ENCODE measurements around the gene KRT1.

The KRT1 gene

GRCh38 chr12:52693261-52693660 lies 13.1 kb upstream of the KRT1 start:
- H3K27me3 ChIP-seq, result peaks cover 56% of the 10 kb centered on the region
- TF ChIP-seq, protein P1, sequence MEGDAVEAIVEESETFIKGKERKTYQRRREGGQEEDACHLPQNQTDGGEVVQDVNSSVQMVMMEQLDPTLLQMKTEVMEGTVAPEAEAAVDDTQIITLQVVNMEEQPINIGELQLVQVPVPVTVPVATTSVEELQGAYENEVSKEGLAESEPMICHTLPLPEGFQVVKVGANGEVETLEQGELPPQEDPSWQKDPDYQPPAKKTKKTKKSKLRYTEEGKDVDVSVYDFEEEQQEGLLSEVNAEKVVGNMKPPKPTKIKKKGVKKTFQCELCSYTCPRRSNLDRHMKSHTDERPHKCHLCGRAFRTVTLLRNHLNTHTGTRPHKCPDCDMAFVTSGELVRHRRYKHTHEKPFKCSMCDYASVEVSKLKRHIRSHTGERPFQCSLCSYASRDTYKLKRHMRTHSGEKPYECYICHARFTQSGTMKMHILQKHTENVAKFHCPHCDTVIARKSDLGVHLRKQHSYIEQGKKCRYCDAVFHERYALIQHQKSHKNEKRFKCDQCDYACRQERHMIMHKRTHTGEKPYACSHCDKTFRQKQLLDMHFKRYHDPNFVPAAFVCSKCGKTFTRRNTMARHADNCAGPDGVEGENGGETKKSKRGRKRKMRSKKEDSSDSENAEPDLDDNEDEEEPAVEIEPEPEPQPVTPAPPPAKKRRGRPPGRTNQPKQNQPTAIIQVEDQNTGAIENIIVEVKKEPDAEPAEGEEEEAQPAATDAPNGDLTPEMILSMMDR (IDR thresholded peaks at IDR 0.05), result no peak
- H3K36me3 ChIP-seq, result no peaks in the 10 kb centered on the region
- no peaks in the 10 kb centered on the region for H3K4me1 ChIP-seq (ENCODE audit: control insufficient read depth in 1 of 2, insufficient read depth in 1 of 2, low read depth in 1 of 2, low read length in 1 of 2)
- no peak overlapping the region for H3K27ac ChIP-seq
- no peak overlapping the region for H3K4me3 ChIP-seq (ENCODE audit: low read depth in 1 of 2, low read length in 1 of 2)
- H3K9me3 ChIP-seq, result no peaks in the 10 kb centered on the region

DNA sequence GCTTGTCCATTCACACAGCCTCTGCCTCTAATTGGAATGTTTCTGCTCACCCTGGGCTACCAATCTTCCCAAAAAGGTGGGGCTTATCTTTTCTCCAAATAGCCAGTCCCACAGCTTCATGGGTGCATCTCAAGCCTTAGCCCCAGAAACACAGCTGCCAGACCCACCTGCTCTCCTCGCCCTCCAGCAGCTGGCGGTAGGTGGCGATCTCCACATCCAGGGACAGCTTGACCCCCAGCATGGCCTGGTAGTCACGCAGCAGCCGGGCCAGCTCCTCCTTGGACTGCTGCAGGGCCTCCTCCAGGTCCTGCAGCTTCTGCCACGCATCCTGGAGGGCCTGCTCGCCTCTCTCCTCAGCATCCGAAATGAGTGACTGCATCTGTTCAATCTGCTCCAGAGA lies 12.0 kb upstream of the KRT1 start:
- Histone ChIP-seq H3K9me3 (no peaks in the 10 kb centered on the region), H3K27me3 (peaks cover 56% of the 10 kb centered on the region), H3K36me3 (no peaks in the 10 kb centered on the region), H3K4me3 (ENCODE audit: low read depth in 1 of 2, low read length in 1 of 2) (no peak overlapping the region), H3K27ac (no peak overlapping the region), H3K4me1 (ENCODE audit: control insufficient read depth in 1 of 2, insufficient read depth in 1 of 2, low read depth in 1 of 2, low read length in 1 of 2) (no peaks in the 10 kb centered on the region)
- TF ChIP-seq, protein P1 (IDR thresholded peaks at IDR 0.05), result no peak

GRCh38 chr12:52691841-52692150 lies 11.6 kb upstream of the KRT1 start:
- no peak overlapping the region for H3K27ac ChIP-seq
- peaks cover 56% of the 10 kb centered on the region for H3K27me3 ChIP-seq
- no peaks in the 10 kb centered on the region for H3K4me1 ChIP-seq (ENCODE audit: control insufficient read depth in 1 of 2, insufficient read depth in 1 of 2, low read depth in 1 of 2, low read length in 1 of 2)
- TF ChIP-seq, protein P1 (IDR thresholded peaks at IDR 0.05), result no peak
- H3K9me3 ChIP-seq, result no peaks in the 10 kb centered on the region
- no peak overlapping the region for H3K4me3 ChIP-seq (ENCODE audit: low read depth in 1 of 2, low read length in 1 of 2)
- H3K36me3 ChIP-seq, result no peaks in the 10 kb centered on the region

GRCh38 chr12:52691076-52691840 lies 11.1 kb upstream of the KRT1 start:
- peaks cover 56% of the 10 kb centered on the region for H3K27me3 ChIP-seq
- no peaks in the 10 kb centered on the region for H3K9me3 ChIP-seq
- no peaks in the 10 kb centered on the region for H3K36me3 ChIP-seq
- H3K4me3 ChIP-seq (ENCODE audit: low read depth in 1 of 2, low read length in 1 of 2), result no peak overlapping the region
- TF ChIP-seq, protein P1 (IDR thresholded peaks at IDR 0.05), result no peak
- no peaks in the 10 kb centered on the region for H3K4me1 ChIP-seq (ENCODE audit: control insufficient read depth in 1 of 2, insufficient read depth in 1 of 2, low read depth in 1 of 2, low read length in 1 of 2)
- no peak overlapping the region for H3K27ac ChIP-seq

DNA sequence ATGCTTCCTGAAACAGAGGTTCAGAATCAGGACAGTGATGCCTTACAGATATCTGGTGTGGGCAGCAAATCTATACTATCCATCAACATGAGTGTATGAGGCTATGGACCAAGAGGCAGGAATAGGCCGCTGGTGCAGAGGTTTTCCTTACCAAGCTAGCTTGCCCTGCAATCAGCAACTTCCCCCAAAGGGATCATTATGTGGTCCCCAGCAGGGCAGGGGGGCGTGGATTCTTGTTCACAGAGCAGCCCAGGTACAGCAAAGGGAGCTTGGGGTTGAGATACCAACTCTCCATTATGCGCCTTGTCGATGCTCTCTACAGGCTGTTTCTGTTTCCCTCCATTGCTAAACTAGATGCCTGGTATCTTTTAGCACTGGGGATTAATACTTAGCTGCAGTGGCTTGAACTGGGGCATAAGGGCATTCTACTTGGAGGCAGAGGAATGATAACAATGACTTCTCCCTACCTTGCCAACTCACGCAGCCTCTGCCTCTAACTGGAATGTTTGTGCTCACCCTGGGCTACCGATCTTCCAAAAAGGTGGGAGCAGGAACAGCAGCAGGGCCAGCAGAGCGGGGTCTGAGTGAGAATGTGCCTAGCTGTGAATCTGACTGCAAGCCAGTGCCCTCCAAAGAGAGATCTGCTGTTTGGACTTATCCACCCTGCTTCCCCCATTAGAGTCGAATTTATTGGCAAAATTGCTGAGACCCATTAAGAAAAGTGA lies 10.3 kb upstream of the KRT1 start:
- no peaks in the 10 kb centered on the region for H3K4me1 ChIP-seq (ENCODE audit: control insufficient read depth in 1 of 2, insufficient read depth in 1 of 2, low read depth in 1 of 2, low read length in 1 of 2)
- no peak overlapping the region for H3K4me3 ChIP-seq (ENCODE audit: low read depth in 1 of 2, low read length in 1 of 2)
- H3K9me3 ChIP-seq, result no peaks in the 10 kb centered on the region
- H3K27me3 ChIP-seq, result peaks cover 61% of the 10 kb centered on the region
- H3K27ac ChIP-seq, result no peak overlapping the region
- TF ChIP-seq, protein P1 (IDR thresholded peaks at IDR 0.05), result no peak
- no peaks in the 10 kb centered on the region for H3K36me3 ChIP-seq
